Stomach (tissue), 4 donors: ENCODE data around the gene DLG2.

ENCODE experiments used
- POLR2AphosphoS5 ChIP-seq, 3 donors: sonication (generic); formaldehyde crosslinking; IDR thresholded peaks; one replicate each; pipeline ENCODE4 v1.6.1; 2016; ENCODE audit warnings: antibody characterized with exemption in 3 of 3
- TF ChIP-seq, protein P1 (sequence below), 7 experiments: fragments of 450-650 bp in 4 of 7; fragments of 200-600 bp in 3 of 7; sonication (generic) in 3 of 7; IDR thresholded peaks; one replicate each; pipeline ENCODE4 v1.5.1; 2016 to 2019; ENCODE audit warnings: antibody characterized with exemption in 7 of 7, control low read depth in 2 of 7, mild to moderate bottlenecking in 1 of 7

DNA sequence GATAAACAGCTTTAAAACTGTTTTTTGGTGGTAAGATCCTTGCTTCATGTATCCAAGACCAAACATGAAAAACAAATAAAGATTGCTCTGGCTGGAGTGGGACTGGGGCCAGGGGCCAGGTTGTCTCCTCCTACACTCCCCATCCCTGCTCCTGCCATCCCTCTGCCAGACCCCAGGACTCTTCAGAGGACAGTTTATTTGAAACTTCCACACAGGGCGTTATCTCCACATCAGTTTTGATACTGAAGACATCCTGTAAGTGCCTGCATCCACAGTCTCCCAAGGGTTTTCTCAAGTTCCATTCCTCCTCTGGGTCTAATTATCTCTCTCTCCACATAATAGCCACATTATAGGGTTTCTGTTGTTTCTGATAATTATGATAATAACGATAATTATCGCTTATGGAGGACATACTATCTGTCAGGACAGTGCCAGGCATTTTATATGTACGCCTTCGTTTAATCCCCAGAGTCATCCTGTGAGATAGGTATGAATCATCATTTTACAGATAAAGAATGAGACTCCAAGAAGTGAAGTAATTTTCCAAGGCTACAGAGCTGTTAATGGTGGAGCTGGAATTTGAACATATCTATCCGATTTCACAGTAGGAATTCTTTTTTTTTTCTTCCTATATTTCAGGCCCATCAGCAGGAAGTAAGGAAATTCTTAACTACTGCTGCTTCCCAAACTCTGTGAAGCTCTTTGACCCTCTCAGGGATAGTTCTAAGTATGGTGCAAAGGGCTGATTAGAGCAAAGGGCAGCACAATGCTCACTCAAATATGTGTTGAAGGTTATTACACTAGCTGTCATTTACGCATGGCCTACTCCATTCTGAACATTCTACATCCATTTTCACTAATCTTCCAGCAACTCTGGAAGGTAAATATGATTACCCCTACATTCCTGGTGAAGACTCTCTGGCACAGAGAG lies 1852.9 kb downstream of the DLG2 start:
- TF ChIP-seq, protein P1, sequence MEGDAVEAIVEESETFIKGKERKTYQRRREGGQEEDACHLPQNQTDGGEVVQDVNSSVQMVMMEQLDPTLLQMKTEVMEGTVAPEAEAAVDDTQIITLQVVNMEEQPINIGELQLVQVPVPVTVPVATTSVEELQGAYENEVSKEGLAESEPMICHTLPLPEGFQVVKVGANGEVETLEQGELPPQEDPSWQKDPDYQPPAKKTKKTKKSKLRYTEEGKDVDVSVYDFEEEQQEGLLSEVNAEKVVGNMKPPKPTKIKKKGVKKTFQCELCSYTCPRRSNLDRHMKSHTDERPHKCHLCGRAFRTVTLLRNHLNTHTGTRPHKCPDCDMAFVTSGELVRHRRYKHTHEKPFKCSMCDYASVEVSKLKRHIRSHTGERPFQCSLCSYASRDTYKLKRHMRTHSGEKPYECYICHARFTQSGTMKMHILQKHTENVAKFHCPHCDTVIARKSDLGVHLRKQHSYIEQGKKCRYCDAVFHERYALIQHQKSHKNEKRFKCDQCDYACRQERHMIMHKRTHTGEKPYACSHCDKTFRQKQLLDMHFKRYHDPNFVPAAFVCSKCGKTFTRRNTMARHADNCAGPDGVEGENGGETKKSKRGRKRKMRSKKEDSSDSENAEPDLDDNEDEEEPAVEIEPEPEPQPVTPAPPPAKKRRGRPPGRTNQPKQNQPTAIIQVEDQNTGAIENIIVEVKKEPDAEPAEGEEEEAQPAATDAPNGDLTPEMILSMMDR (IDR thresholded peaks at IDR 0.05) = no peak
- no peak for TF ChIP-seq POLR2AphosphoS5 (IDR thresholded peaks at IDR 0.05)
